H9 (cell line): ENCODE measurements around the gene SEPTIN5. TPM values are rescaled to one million over a fixed set of nuclear protein-coding genes. Genes with fewer than 3 reads are reported as not detected.

Experiments
- DNase-seq: peaks from one replicate; pipeline ENCODE4 v3.0.0-alpha.2; 2017
- H2AFZ ChIP-seq: one replicate; pipeline ENCODE4 v1.6.1; 2013; ENCODE audit warnings: mild to moderate bottlenecking, low read length, control low read depth, moderate library complexity
- H2AK5ac ChIP-seq: 2 replicates; pipeline ENCODE4 v1.6.1; 2013; ENCODE audit warnings: low read length, control low read depth, mixed read lengths; ENCODE audit not compliant: insufficient read length
- H2BK120ac ChIP-seq: one replicate; pipeline ENCODE4 v1.6.1; 2013; ENCODE audit warnings: low read depth, mild to moderate bottlenecking, low read length, control low read depth, inconsistent platforms; ENCODE audit not compliant: poor library complexity, severe bottlenecking
- H2BK12ac ChIP-seq: 2 replicates; pipeline ENCODE4 v1.6.1; 2013; ENCODE audit warnings: low read length, control low read depth, mixed read lengths, low read depth; ENCODE audit not compliant: insufficient read length
- H2BK15ac ChIP-seq: 2 replicates; pipeline ENCODE4 v1.6.1; 2013; ENCODE audit warnings: low read depth, low read length, control low read depth
- H2BK20ac ChIP-seq: one replicate; pipeline ENCODE4 v1.6.1; 2013; ENCODE audit warnings: low read depth, mild to moderate bottlenecking, low read length, control low read depth, inconsistent platforms; ENCODE audit not compliant: poor library complexity, severe bottlenecking
- H2BK5ac ChIP-seq: 2 replicates; pipeline ENCODE4 v1.6.1; 2013; ENCODE audit warnings: low read length, control low read depth, mixed read lengths; ENCODE audit not compliant: insufficient read length
- H3K14ac ChIP-seq: 2 replicates; pipeline ENCODE4 v1.6.1; 2013; ENCODE audit warnings: low read length, control low read depth; ENCODE audit not compliant: insufficient read depth
- H3K18ac ChIP-seq: 2 replicates; pipeline ENCODE4 v1.6.1; 2013; ENCODE audit warnings: low read depth, mild to moderate bottlenecking, mixed read lengths, low read length, control low read depth; ENCODE audit not compliant: insufficient read length
- H3K23ac ChIP-seq: 2 replicates; pipeline ENCODE4 v1.6.1; 2013; ENCODE audit warnings: low read length, control low read depth, mixed read lengths, low read depth; ENCODE audit not compliant: insufficient read length
- H3K23me2 ChIP-seq: 2 replicates; pipeline ENCODE4 v1.6.1; 2013; ENCODE audit warnings: low read depth, mild to moderate bottlenecking, mixed read lengths, low read length, control low read depth; ENCODE audit not compliant: insufficient read length, poor library complexity, severe bottlenecking
- H3K27ac ChIP-seq: 2 replicates; pipeline ENCODE4 v1.5.1; 2013; ENCODE audit warnings: low read length, control low read depth, mixed read lengths, low read depth; ENCODE audit not compliant: insufficient read length
- H3K27me3 ChIP-seq: 2 replicates; pipeline ENCODE4 v1.6.1; 2013; ENCODE audit warnings: low read length, control low read depth, inconsistent platforms; ENCODE audit not compliant: insufficient read depth
- H3K4ac ChIP-seq: 2 replicates; pipeline ENCODE4 v1.6.1; 2013; ENCODE audit warnings: low read depth, mild to moderate bottlenecking, control low read depth, inconsistent platforms, low read length, moderate library complexity
- H3K4me1 ChIP-seq: 2 replicates; pipeline ENCODE4 v1.6.1; 2013; ENCODE audit warnings: low read length, control low read depth, inconsistent platforms; ENCODE audit not compliant: insufficient read depth
- H3K4me2 ChIP-seq: 2 replicates; pipeline ENCODE4 v1.6.1; 2013; ENCODE audit warnings: low read length, control low read depth, mixed read lengths; ENCODE audit not compliant: insufficient read length, insufficient read depth
- H3K56ac ChIP-seq: 2 replicates; pipeline ENCODE4 v1.6.1; 2013; ENCODE audit warnings: low read depth, mild to moderate bottlenecking, mixed read lengths, low read length, control low read depth; ENCODE audit not compliant: insufficient read length
- H3K79me1 ChIP-seq: 2 replicates; pipeline ENCODE4 v1.6.1; 2013; ENCODE audit warnings: low read depth, mild to moderate bottlenecking, moderate library complexity, low read length, control low read depth, inconsistent platforms; ENCODE audit not compliant: insufficient read depth, poor library complexity, severe bottlenecking
- H3K79me2 ChIP-seq: 2 replicates; pipeline ENCODE4 v1.6.1; 2013; ENCODE audit warnings: low read length, control low read depth, inconsistent platforms; ENCODE audit not compliant: insufficient read depth
- H3K9ac ChIP-seq: 2 replicates; pipeline ENCODE4 v1.6.1; 2013; ENCODE audit warnings: low read length, control low read depth, mixed read lengths; ENCODE audit not compliant: insufficient read length; ENCODE audit errors: extremely low read depth
- H3K9me3 ChIP-seq: one replicate; pipeline ENCODE4 v1.6.1; 2013; ENCODE audit warnings: low read depth, low read length, inconsistent platforms; ENCODE audit not compliant: control insufficient read depth
- H3T11ph ChIP-seq: one replicate; pipeline ENCODE4 v1.6.1; 2013; ENCODE audit warnings: mild to moderate bottlenecking, low read length, control low read depth, inconsistent platforms
- H4K20me1 ChIP-seq: one replicate; pipeline ENCODE4 v1.6.1; 2013; ENCODE audit not compliant: control insufficient read depth, insufficient read length, insufficient read depth
- H4K5ac ChIP-seq: 2 replicates; pipeline ENCODE4 v1.6.1; 2013; ENCODE audit warnings: low read depth, mild to moderate bottlenecking, mixed read lengths, low read length, control low read depth; ENCODE audit not compliant: insufficient read length
- H4K8ac ChIP-seq: replicated peaks from 2 replicates; pipeline ENCODE4 v1.6.1; 2013; ENCODE audit warnings: low read length, control low read depth, mixed read lengths, low read depth; ENCODE audit not compliant: insufficient read length
- H4K91ac ChIP-seq: 2 replicates; pipeline ENCODE4 v1.6.1; 2013; ENCODE audit warnings: low read depth, mild to moderate bottlenecking, moderate library complexity, mixed read lengths, low read length, control low read depth; ENCODE audit not compliant: insufficient read length
- H3K27ac Mint-ChIP-seq, 3 experiments: 2 replicates in 2 of 3; 3 replicates in 1 of 3; pipeline ENCODE4 v1.8.0; 2020 to 2021; ENCODE audit warnings: mixed read lengths in 3 of 3, mild to moderate bottlenecking in 1 of 3, moderate library complexity in 1 of 3
- H3K27me3 Mint-ChIP-seq: 2 replicates; pipeline ENCODE4 v1.8.0; 2021; ENCODE audit warnings: low read depth, mild to moderate bottlenecking, moderate library complexity, mixed read lengths
- H3K36me3 Mint-ChIP-seq, 3 experiments: 2 replicates in 2 of 3; 3 replicates in 1 of 3; pipeline ENCODE4 v1.8.0; 2020 to 2021; ENCODE audit warnings: low read depth in 3 of 3, mixed read lengths in 3 of 3; ENCODE audit not compliant: insufficient read depth in 1 of 3
- H3K4me1 Mint-ChIP-seq, 2 experiments: 2 replicates each; pipeline ENCODE4 v1.8.0; 2020; ENCODE audit warnings: mixed read lengths in 2 of 2
- H3K4me3 Mint-ChIP-seq, 2 experiments: 2 replicates in 1 of 2; 3 replicates in 1 of 2; pipeline ENCODE4 v1.8.0; 2020 to 2021; ENCODE audit warnings: mild to moderate bottlenecking in 2 of 2, mixed read lengths in 2 of 2, moderate library complexity in 1 of 2
- H3K9me3 Mint-ChIP-seq, 2 experiments: 2 replicates in 1 of 2; 3 replicates in 1 of 2; pipeline ENCODE4 v1.8.0; 2020; ENCODE audit warnings: mild to moderate bottlenecking in 2 of 2, mixed read lengths in 2 of 2, moderate library complexity in 1 of 2
- WGBS: extraction: QIAGEN DNeasy Blood & Tissue Kit; methylation state at CpG from one replicate; pipeline ENCODE4 v1.1.7; 2013; ENCODE audit warnings: missing lambda C conversion rate, low lambda C conversion rate, mixed read lengths; ENCODE audit not compliant: insufficient read length; ENCODE audit errors: extremely low coverage; 5-methylcytosine and 5-hydroxymethylcytosine counted together
- total RNA-seq: library from RNA; stranded (reverse); gene quantifications from 2 replicates; pipeline ENCODE4 v1.2.1, GENCODE V29; 2021
- TF ChIP-seq, protein P1 (sequence below): fragments of 200-600 bp; sonication (generic); conservative IDR thresholded peaks from 3 replicates; pipeline ENCODE4 v1.8.0; 2021; ENCODE audit warnings: antibody characterized with exemption, mild to moderate bottlenecking

Gene SEPTIN5
- total RNA-seq, 1 experiment from 2014 or later = 17.8 TPM

DNA sequence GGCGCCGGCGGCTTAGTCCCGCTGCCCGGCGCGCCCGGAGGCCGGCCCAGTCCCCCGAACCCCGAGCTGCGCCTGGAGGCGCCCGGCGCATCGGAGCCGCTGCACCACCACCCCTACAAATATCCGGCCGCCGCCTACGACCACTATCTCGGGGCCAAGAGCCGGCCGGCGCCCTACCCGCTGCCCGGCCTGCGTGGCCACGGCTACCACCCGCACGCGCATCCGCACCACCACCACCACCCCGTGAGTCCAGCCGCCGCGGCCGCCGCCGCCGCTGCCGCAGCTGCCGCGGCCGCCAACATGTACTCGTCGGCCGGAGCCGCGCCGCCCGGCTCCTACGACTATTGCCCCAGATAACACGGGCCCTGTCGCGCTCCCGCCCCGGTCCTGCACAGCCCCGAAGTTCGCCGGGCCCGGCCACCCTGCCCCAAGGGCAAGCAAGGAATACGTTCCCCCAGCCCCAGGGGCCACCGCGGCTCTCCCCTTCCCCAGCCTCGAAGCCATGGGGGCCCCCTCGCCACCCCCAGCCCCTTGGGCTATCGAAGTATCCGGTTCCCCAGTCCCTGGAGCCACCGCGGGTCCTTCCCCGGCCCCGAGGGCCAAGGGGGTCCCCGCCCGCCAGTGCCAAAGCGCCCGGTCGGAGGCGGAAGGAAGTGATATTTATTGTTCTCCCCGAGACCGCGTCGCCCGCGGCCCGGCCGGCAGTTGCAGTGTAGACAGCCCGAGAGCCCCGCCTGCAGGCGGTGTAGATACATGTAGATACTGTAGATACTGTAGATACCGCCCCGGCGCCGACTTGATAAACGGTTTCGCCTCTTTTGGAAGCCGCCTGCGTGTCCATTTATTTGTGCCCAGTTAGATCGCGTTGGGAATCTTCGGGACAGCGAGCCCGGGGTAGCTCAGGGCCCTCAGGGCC is 52.5 kb downstream of the SEPTIN5 start:
- H3K23ac ChIP-seq = no peak overlapping the region
- H4K8ac ChIP-seq = no peak overlapping the region
- no peak overlapping the region for H3K14ac ChIP-seq
- no peak overlapping the region for H2BK12ac ChIP-seq
- H3K4me2 ChIP-seq = peak overlapping the region; percentile 55
- H3K23me2 ChIP-seq = peaks cover 4% of the 10 kb centered on the region
- H2BK120ac ChIP-seq = no peak overlapping the region
- H3K4ac ChIP-seq = no peak overlapping the region
- no peak overlapping the region for H2BK5ac ChIP-seq
- H3K79me1 ChIP-seq = no peaks in the 10 kb centered on the region
- Mint-ChIP-seq H3K4me1 (peaks cover 3 to 37% of the 10 kb centered on the region in 2 experiments), H3K36me3 (no peaks in the 10 kb centered on the region; a peak in 1 of 7 replicates), H3K4me3 (peak overlapping the region in 1 of 2 experiments; percentile 65; a peak in 3 of 5 replicates), H3K9me3 (peaks cover 0 to 3% of the 10 kb centered on the region in 2 experiments; a peak in 1 of 5 replicates), H3K27me3 (peaks cover 94% of the 10 kb centered on the region), H3K27ac (no peak overlapping the region)
- no peaks in the 10 kb centered on the region for H3K9me3 ChIP-seq
- no peak overlapping the region for H3T11ph ChIP-seq
- H4K5ac ChIP-seq = no peak overlapping the region
- H4K20me1 ChIP-seq = peaks cover 3% of the 10 kb centered on the region
- H3K9ac ChIP-seq = no peak overlapping the region
- H2BK15ac ChIP-seq = no peak overlapping the region
- H3K27me3 ChIP-seq = peaks cover 66% of the 10 kb centered on the region
- no peak overlapping the region for H3K56ac ChIP-seq
- no peak overlapping the region for H4K91ac ChIP-seq
- no peak overlapping the region for H2AFZ ChIP-seq
- H3K4me1 ChIP-seq = peaks cover 4% of the 10 kb centered on the region; the same call in 1 of the 2 replicates
- no peak overlapping the region for H3K27ac ChIP-seq
- no peaks in the 10 kb centered on the region for H3K79me2 ChIP-seq
- H2AK5ac ChIP-seq = no peak overlapping the region
- DNase-seq = peak; percentile 68
- TF ChIP-seq, protein P1, sequence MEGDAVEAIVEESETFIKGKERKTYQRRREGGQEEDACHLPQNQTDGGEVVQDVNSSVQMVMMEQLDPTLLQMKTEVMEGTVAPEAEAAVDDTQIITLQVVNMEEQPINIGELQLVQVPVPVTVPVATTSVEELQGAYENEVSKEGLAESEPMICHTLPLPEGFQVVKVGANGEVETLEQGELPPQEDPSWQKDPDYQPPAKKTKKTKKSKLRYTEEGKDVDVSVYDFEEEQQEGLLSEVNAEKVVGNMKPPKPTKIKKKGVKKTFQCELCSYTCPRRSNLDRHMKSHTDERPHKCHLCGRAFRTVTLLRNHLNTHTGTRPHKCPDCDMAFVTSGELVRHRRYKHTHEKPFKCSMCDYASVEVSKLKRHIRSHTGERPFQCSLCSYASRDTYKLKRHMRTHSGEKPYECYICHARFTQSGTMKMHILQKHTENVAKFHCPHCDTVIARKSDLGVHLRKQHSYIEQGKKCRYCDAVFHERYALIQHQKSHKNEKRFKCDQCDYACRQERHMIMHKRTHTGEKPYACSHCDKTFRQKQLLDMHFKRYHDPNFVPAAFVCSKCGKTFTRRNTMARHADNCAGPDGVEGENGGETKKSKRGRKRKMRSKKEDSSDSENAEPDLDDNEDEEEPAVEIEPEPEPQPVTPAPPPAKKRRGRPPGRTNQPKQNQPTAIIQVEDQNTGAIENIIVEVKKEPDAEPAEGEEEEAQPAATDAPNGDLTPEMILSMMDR = peak; percentile 73
- H3K18ac ChIP-seq = no peak overlapping the region
- no peak overlapping the region for H2BK20ac ChIP-seq
- WGBS = no CpG with 5 or more reads among the region's 103 CpGs
